Measurements from ENCODE around the gene MIER2.
"Not testable (repeated sequence)": the region's sequence is repeated elsewhere in the genome, so short reads cannot be mapped to it uniquely, and the experiment has no call there.

Gene MIER2, protein sequence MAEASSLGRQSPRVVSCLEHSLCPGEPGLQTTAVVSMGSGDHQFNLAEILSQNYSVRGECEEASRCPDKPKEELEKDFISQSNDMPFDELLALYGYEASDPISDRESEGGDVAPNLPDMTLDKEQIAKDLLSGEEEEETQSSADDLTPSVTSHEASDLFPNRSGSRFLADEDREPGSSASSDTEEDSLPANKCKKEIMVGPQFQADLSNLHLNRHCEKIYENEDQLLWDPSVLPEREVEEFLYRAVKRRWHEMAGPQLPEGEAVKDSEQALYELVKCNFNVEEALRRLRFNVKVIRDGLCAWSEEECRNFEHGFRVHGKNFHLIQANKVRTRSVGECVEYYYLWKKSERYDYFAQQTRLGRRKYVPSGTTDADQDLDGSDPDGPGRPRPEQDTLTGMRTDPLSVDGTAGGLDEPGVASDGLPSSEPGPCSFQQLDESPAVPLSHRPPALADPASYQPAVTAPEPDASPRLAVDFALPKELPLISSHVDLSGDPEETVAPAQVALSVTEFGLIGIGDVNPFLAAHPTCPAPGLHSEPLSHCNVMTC

GRCh38 chr19:344625-345319, at the start of gene MIER2:
Gene MIER2, minus strand, starts transcription at chr19:344796. Its CDS starts 14 bp downstream, at chr19:344782.
- H3K27ac ChIP-seq = peak within 1 kb of the TSS; percentile 75
- TF ChIP-seq, protein P1, sequence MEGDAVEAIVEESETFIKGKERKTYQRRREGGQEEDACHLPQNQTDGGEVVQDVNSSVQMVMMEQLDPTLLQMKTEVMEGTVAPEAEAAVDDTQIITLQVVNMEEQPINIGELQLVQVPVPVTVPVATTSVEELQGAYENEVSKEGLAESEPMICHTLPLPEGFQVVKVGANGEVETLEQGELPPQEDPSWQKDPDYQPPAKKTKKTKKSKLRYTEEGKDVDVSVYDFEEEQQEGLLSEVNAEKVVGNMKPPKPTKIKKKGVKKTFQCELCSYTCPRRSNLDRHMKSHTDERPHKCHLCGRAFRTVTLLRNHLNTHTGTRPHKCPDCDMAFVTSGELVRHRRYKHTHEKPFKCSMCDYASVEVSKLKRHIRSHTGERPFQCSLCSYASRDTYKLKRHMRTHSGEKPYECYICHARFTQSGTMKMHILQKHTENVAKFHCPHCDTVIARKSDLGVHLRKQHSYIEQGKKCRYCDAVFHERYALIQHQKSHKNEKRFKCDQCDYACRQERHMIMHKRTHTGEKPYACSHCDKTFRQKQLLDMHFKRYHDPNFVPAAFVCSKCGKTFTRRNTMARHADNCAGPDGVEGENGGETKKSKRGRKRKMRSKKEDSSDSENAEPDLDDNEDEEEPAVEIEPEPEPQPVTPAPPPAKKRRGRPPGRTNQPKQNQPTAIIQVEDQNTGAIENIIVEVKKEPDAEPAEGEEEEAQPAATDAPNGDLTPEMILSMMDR (conservative IDR thresholded peaks at IDR 0.05) = no peak
- TF ChIP-seq ZFX (IDR thresholded peaks at IDR 0.05) = no peak

DNA sequence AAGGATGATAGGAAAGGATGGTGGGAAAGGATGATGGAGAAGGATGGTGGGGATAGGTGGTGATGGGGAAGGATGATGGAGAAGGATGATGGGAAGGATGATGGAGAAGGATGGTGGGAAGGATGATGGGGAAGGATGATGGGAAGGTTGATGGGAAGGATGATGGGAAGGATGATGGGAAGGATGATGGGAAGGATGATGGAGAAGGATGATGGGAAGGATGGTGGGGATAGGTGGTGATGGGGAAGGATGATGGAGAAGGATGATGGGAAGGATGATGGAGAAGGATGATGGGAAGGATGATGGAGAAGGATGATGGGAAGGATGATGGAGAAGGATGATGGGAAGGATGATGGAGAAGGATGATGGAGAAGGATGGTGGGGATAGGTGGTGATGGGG, 49.0 kb upstream of the MIER2 start:
- not testable (repeated sequence) for H3K27ac ChIP-seq

- no peak overlapping the region for H3K27ac ChIP-seq
- TF ChIP-seq ZFX (IDR thresholded peaks at IDR 0.05) = no peak
- TF ChIP-seq, protein P1 (conservative IDR thresholded peaks at IDR 0.05) = no peak
Measured at GRCh38 chr19:392375-392970, 47.9 kb upstream of the MIER2 start.

- H3K27ac ChIP-seq = no peak overlapping the region
- TF ChIP-seq, protein P1 (conservative IDR thresholded peaks at IDR 0.05) = no peak
- no peak for TF ChIP-seq ZFX (IDR thresholded peaks at IDR 0.05)
Measured at GRCh38 chr19:391726-392374, 47.3 kb upstream of the MIER2 start.

GRCh38 chr19:391207-391557, 46.6 kb upstream of the MIER2 start:
- no peak overlapping the region for H3K27ac ChIP-seq
- TF ChIP-seq, protein P1 (conservative IDR thresholded peaks at IDR 0.05) = no peak
- TF ChIP-seq ZFX (IDR thresholded peaks at IDR 0.05) = no peak

DNA sequence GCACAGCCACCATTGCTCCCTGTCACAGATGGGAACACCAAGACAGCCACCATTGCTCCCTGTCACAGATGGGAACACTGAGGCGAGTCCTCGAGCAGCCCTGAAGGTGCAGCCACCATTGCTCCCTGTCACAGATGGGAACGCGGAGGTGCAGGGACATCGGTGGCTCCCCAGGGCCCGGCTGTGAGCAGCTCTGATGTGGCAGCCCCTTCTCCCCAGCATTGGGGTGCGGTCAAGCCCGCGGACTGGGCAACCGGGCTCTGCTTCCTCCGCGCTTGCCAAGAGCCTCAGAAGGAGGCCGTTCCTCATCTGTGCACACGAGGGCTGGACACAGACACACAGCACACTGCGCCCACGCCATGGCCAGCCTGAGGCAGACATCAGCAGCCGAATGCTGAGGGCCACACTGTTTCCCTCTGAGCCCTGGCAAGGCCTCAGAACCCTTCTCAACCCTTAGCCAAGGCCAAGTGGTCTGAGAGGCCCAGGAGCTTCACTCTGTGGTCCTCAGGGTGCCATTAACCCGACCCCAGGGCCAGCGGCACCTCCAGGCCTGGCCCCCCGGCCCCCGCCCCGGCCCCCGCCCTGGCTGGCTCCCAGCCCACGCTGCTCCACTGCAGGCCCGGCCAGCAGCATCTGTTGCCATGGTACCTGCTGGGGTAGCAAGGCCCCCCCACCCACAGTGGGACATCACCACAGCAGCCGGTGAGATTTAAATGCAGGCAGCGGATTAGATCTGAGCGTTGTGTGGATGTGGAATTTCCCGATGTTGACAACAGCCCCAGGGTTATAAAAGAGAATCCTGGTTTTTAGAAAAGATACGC, 46.0 kb upstream of the MIER2 start:
- no peak overlapping the region for H3K27ac ChIP-seq
- TF ChIP-seq, protein P1 (conservative IDR thresholded peaks at IDR 0.05) = no peak
- no peak for TF ChIP-seq ZFX (IDR thresholded peaks at IDR 0.05)

DNA sequence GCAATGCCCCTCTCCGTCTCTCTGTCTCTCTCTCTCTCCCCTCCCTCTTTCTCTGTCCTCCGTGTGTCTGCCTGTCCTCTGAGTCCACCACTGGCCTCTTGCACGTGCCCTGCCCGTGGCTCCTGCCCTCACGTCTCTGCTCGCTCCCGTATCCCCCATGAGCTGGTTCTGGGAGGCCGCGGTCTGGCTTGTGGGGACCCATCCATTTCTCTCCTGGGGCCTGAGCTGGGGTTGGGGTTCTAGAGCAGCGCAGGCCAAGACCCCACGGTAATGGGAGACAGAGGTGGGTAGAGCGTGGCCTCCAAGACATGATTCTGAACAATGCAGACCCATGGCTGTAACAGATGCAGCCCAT, 45.3 kb upstream of the MIER2 start:
- H3K27ac ChIP-seq = no peak overlapping the region
- no peak for TF ChIP-seq ZFX (IDR thresholded peaks at IDR 0.05)
- TF ChIP-seq, protein P1 (conservative IDR thresholded peaks at IDR 0.05) = no peak
